ENCODE measurements around the gene SYTL2.

Gene SYTL2

GRCh38 chr11:85750646-85751045, 60.3 kb downstream of the SYTL2 start:
- no peak for DNase-seq (ENCODE audit: low read depth)
- no peak for TF ChIP-seq CTCF (conservative IDR thresholded peaks at IDR 0.05; ENCODE audit: control insufficient read depth, insufficient read depth, low read depth, low read length)
- no peak overlapping the region for H3K4me3 ChIP-seq (ENCODE audit: control insufficient read depth, low read depth, low read length)

DNA sequence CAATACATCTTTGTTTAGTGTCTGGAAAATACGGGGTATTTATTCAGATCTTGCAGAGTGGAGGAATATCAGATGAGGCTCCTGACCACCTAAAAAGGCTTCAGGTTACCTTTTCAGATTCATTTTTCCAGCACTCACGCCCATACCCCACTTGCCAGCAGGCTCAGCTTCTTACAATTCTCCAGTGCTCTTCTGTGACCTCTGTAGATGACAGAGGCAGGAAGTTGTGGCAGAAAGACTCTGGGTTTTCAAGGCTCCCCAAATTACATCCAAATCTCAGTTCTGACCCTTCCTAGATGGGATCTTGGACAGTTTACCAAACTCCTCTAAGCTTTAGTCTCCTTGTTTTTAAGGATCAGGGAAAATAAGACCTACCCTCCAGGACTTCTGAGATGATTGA, 61.1 kb downstream of the SYTL2 start:
- no peak for DNase-seq (ENCODE audit: low read depth)
- no peak for TF ChIP-seq CTCF (conservative IDR thresholded peaks at IDR 0.05; ENCODE audit: control insufficient read depth, insufficient read depth, low read depth, low read length)
- H3K4me3 ChIP-seq (ENCODE audit: control insufficient read depth, low read depth, low read length), result no peak overlapping the region

- DNase-seq (ENCODE audit: low read depth), result no peak
- H3K4me3 ChIP-seq (ENCODE audit: control insufficient read depth, low read depth, low read length), result no peak overlapping the region
- TF ChIP-seq CTCF (conservative IDR thresholded peaks at IDR 0.05; ENCODE audit: control insufficient read depth, insufficient read depth, low read depth, low read length), result no peak
Observed at GRCh38 chr11:85749287-85749834, 61.6 kb downstream of the SYTL2 start.

DNA sequence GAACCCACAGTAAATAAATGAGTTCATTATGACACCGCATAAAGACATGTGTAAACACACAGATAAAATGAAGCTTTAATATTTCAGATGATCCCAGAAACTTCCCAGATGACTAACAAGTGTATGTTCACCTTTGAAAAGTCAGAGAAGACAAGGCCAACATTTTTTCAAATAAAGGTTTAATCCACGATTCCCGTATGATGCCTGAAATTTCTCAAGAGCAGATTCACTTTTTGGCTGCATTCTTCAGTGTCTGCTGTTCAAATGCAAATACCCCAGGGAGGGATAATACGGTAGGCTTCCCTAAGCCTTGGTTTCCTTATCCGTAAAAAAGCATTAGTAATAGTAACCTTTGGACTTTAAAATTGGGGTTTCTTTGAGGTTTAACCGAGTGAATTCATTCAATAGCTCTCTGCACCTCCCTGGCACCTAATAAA, 62.5 kb downstream of the SYTL2 start:
- TF ChIP-seq CTCF (conservative IDR thresholded peaks at IDR 0.05; ENCODE audit: control insufficient read depth, insufficient read depth, low read depth, low read length), result no peak
- peak; percentile 54 for DNase-seq (ENCODE audit: low read depth)
- H3K4me3 ChIP-seq (ENCODE audit: control insufficient read depth, low read depth, low read length), result no peak overlapping the region

GRCh38 chr11:85746670-85747069, 64.3 kb downstream of the SYTL2 start:
- DNase-seq (ENCODE audit: low read depth), result no peak
- H3K4me3 ChIP-seq (ENCODE audit: control insufficient read depth, low read depth, low read length), result no peak overlapping the region
- no peak for TF ChIP-seq CTCF (conservative IDR thresholded peaks at IDR 0.05; ENCODE audit: control insufficient read depth, insufficient read depth, low read depth, low read length)

- no peak for DNase-seq (ENCODE audit: low read depth)
- H3K4me3 ChIP-seq (ENCODE audit: control insufficient read depth, low read depth, low read length), result no peak overlapping the region
- no peak for TF ChIP-seq CTCF (conservative IDR thresholded peaks at IDR 0.05; ENCODE audit: control insufficient read depth, insufficient read depth, low read depth, low read length)
Observed at GRCh38 chr11:85745626-85746025, 65.3 kb downstream of the SYTL2 start.

DNA sequence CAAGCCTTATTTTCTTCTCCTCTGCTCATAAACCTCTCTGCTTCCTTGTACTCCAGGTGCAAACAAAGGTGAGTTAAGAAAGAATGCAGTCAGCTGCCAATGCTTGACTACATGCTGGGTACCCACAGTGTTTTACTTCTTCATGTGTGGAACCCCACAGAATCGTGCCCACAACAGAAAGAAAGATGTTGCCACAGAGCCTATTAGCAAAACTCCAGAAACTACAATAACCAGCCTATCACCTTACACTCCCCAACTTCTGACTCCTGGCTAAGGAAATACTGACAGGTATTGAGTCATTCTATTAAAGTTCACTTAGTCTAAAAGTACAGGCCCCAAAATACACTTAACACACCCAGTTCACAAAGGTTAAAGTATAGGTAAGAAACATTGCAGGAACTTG, 68.1 kb downstream of the SYTL2 start:
- no peak for DNase-seq (ENCODE audit: low read depth)
- H3K4me3 ChIP-seq (ENCODE audit: control insufficient read depth, low read depth, low read length), result no peak overlapping the region
- no peak for TF ChIP-seq CTCF (conservative IDR thresholded peaks at IDR 0.05; ENCODE audit: control insufficient read depth, insufficient read depth, low read depth, low read length)
